NB4 (cell line): ENCODE data around the gene UNC5A.

Experiments used
- DNase-seq: peaks from one replicate; pipeline ENCODE4 v3.0.0; 2010; ENCODE audit warnings: low read depth
- H3K4me3 ChIP-seq: one replicate; pipeline ENCODE4 v1.5.1; 2011; ENCODE audit warnings: mild to moderate bottlenecking, low read depth, low read length, moderate library complexity
- MYC ChIP-seq: IDR thresholded peaks from 2 replicates; pipeline ENCODE4 v1.6.1; 2011; ENCODE audit warnings: low read depth, low read length
- POLR2A ChIP-seq: IDR thresholded peaks from 2 replicates; pipeline ENCODE4 v1.6.1; 2011; ENCODE audit warnings: mild to moderate bottlenecking; ENCODE audit not compliant: insufficient read length; ENCODE audit errors: extremely low read depth
- TF ChIP-seq, protein P1 (sequence below): IDR thresholded peaks from 2 replicates; pipeline ENCODE4 v1.6.1; 2011; ENCODE audit warnings: low read depth, low read length
- TF ChIP-seq, protein P2 (sequence below): IDR thresholded peaks from one replicate; pipeline ENCODE4 v1.5.1; 2012; ENCODE audit warnings: low read depth, low read length

UNC5A gene

DNA sequence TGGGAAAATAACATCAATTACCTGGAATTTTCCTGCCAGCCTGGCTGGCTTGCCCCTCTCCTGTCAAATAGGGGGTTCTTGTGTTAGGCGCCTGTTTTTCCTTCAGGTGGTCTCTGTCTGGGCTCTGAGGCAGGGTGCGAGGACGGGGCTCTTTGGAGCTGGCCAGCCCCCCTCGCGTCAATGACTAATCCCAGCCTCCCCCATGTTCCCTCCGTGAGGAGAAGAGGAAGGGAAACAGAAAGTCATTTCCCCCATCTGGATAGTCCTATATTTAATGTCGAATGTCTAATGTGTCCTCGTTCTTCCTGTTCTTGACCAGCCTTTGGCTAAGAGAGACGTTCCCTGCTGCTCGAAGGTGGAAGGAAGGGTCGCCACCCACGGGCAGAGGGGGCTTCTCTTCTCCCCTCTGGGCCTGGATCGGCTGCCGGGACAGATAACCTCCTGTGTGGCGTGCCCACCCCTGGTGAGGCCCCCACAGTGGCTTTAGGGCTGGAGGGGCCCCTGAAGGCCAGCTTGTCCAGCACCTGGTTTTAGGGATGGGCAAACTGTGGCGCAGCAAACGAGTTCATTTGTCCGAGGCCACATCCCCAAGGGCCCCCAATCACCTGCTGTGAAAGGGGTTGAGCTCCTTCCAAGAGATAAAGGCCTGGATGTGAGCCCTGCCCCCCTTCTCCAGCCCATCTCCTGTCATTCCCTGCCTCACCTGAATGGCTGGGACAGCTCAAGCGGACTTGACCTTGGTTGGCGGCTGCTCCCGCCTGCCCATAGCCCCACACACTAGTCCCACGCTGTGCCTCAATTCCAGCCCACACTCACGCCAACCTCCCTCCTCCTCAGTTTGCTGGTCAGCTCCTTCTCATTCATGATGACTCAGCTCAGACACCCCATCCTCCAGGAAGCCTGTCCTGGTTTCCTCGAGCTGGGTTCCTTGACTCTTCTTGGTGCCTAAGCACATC lies 35.9 kb upstream of the UNC5A start:
- no peak overlapping the region for H3K4me3 ChIP-seq
- DNase-seq = no peak
- TF ChIP-seq, protein P1, sequence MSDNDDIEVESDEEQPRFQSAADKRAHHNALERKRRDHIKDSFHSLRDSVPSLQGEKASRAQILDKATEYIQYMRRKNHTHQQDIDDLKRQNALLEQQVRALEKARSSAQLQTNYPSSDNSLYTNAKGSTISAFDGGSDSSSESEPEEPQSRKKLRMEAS = no peak
- TF ChIP-seq, protein P2, sequence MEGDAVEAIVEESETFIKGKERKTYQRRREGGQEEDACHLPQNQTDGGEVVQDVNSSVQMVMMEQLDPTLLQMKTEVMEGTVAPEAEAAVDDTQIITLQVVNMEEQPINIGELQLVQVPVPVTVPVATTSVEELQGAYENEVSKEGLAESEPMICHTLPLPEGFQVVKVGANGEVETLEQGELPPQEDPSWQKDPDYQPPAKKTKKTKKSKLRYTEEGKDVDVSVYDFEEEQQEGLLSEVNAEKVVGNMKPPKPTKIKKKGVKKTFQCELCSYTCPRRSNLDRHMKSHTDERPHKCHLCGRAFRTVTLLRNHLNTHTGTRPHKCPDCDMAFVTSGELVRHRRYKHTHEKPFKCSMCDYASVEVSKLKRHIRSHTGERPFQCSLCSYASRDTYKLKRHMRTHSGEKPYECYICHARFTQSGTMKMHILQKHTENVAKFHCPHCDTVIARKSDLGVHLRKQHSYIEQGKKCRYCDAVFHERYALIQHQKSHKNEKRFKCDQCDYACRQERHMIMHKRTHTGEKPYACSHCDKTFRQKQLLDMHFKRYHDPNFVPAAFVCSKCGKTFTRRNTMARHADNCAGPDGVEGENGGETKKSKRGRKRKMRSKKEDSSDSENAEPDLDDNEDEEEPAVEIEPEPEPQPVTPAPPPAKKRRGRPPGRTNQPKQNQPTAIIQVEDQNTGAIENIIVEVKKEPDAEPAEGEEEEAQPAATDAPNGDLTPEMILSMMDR = no peak
- TF ChIP-seq MYC = no peak
- no peak for TF ChIP-seq POLR2A

DNA sequence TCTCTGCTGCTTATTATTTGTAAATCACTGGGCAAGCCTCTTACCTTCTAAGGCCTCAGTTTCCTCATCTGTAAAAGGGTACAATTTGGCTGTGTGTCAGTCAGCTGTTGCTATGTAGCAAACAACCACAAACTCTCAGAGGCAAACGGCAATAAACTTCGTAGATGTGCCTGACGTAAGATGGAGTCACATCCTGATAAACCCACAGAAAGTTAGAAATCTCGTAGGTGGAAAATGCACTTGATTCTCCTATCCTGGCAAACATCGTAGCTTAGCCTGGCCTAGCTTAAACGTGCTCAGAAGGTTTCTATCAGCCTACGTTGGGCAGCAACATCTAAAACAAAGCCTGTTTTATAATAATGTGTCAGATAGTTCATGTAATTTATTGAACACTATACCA lies 35.0 kb upstream of the UNC5A start:
- DNase-seq = no peak
- TF ChIP-seq, protein P2 = no peak
- TF ChIP-seq, protein P1 = no peak
- no peak for TF ChIP-seq POLR2A
- no peak for TF ChIP-seq MYC
- no peak overlapping the region for H3K4me3 ChIP-seq

DNA sequence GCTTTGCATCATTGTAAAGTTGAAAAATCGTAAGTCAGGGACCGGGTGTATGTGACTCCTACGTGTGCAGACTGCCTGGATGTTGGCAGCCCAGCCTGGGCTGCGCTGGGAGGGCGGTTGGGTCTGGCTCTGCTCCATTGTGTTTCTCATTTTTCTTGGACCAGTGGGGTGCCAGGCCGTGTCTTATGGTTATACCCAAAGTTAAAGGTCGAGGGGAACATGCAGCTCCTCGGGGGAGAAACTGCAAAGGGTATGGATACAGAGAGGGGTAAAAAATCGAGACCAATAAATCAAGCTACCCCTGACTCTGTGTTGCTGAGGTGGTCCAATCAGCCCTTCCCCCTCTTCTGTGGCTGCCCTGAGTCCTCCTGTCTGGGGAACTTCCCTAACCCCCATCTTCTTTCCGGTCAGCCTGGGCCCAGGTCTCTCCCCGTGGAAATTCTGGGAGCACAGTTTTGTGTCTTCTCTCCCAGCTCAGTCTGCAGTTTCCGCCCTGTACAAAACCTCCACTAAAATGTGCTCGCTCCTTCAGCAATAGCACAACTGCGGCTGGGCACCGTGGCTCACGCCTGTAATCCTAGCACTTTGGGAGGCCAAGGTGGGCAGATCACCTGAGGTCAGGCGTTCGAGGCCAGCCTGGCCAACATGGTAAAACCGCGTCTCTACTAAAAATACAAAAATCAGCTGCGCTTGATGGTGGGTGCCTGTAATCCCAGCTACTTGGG lies 34.1 kb upstream of the UNC5A start:
- no peak for TF ChIP-seq POLR2A
- TF ChIP-seq, protein P2 = no peak
- no peak for TF ChIP-seq MYC
- TF ChIP-seq, protein P1 = no peak
- no peak overlapping the region for H3K4me3 ChIP-seq
- no peak for DNase-seq

DNA sequence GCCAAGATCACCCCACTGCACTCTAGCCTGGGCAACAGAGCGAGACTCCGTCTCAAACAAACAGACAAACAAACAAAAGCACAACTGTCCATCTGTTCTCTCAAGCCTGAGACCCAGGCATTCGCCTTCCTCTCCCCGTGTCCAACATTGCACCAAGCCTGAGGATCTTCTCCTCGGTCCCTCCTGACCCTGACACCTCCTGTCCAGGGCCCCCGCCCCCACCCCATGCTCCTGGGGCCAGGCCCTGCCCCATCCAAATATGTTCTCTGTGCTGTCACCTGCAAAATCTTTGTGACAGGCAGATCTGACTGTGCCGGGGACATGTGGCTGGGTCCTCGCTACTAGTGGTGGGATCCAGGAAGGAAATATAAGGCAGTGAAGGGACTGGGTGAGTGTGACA lies 33.4 kb upstream of the UNC5A start:
- no peak overlapping the region for H3K4me3 ChIP-seq
- no peak for TF ChIP-seq POLR2A
- TF ChIP-seq, protein P2 = no peak
- TF ChIP-seq, protein P1 = no peak
- TF ChIP-seq MYC = no peak
- no peak for DNase-seq

DNA sequence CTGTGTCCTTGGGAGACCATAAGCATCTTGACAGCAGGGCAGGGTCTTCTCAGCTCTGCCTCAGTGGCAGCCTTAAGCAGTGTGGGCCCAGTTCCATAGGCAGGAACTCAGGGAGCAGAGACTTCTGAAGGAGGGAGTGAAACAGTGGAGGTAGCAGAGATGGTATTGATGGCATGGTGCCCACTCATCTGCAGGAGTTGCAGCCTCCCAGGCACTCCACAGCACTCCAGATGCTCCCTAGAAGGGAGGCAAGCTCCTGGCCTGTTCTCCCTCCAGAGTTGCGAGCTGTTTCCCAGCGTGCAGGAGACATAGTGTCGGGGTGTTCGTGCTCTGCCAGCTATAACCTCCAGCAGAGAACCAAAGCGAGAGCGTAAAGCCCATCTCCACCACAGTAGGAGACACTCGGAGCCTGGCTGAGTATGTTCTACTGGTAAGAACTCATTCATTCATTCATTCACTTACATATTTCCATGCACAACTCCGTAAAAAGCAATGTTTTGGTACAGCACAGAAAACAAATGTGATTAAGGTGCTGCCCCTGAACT lies 31.4 kb upstream of the UNC5A start:
- no peak overlapping the region for H3K4me3 ChIP-seq
- DNase-seq = no peak
- TF ChIP-seq MYC = no peak

DNA sequence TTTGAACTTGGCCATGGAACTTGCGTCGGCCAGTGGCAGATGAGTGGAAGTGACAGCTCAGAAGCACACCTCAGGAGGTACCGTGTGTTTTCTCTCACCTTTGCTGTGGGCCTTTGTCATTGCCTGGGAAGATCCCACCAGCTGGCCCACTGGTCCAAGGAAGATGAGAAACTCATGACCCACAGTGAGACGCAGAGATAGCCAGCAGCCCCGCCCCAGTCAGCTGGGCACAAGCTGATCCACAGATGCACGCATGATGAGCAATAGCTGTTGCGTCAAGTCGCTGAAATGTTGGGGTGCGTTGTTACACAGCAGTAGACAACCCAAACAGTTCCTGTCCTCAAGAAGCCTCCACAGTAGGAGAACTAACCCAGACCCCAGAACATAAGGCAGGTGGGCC lies 30.8 kb upstream of the UNC5A start:
- TF ChIP-seq, protein P2 = no peak
- no peak for TF ChIP-seq POLR2A
- TF ChIP-seq MYC = no peak
- TF ChIP-seq, protein P1 = no peak
- DNase-seq = no peak
- H3K4me3 ChIP-seq = no peak overlapping the region
